Subcutaneous adipose tissue (tissue), 4 donors: ENCODE data around the gene PRPH. TPM values are rescaled to one million over a fixed set of nuclear protein-coding genes. Genes with fewer than 3 reads are reported as not detected.

ENCODE experiments used
- CTCF ChIP-seq: fragments of 450-650 bp; IDR thresholded peaks from one replicate; pipeline ENCODE4 v1.5.1; 2016; ENCODE audit warnings: low read depth, mild to moderate bottlenecking, control low read depth, antibody characterized with exemption, moderate library complexity
- total RNA-seq, 4 donors: library from RNA; depleted of rRNA; stranded (reverse); fragments of >200 nt; gene quantifications; one replicate each; pipeline ENCODE4 v1.1.0, GENCODE V29; 2016

PRPH gene
- total RNA-seq, 4 donors from 2014 or later = 0.19 to 0.88 TPM; not detected in 2

GRCh38 chr12:49260571-49261363 is 34.2 kb upstream of the PRPH start:
- TF ChIP-seq CTCF = no peak

- TF ChIP-seq CTCF = no peak
Measured at GRCh38 chr12:49261721-49262120, 33.2 kb upstream of the PRPH start.

GRCh38 chr12:49263400-49263763 is 31.6 kb upstream of the PRPH start:
- no peak for TF ChIP-seq CTCF

- TF ChIP-seq CTCF = no peak
Measured at GRCh38 chr12:49264466-49264872, 30.5 kb upstream of the PRPH start.

- TF ChIP-seq CTCF = no peak
Measured at GRCh38 chr12:49264873-49265792, 29.8 kb upstream of the PRPH start, which contains the start of gene TUBA1C. Gene TUBA1C (plus strand): TSS chr12:49265082. CDS start chr12:49265182, 100 bp downstream.

GRCh38 chr12:49272790-49273725 is 21.9 kb upstream of the PRPH start:
- no peak for TF ChIP-seq CTCF
